CD4-positive, alpha-beta T cell treated with Interleukin-2 at 100 ng/mL for 4 hours (primary cell): ENCODE data around the gene IVD.

Experiments used
- DNase-seq: peaks from one replicate; pipeline ENCODE4 v3.0.0-alpha.2; 2020; ENCODE audit warnings: low spot score

The IVD gene

DNA sequence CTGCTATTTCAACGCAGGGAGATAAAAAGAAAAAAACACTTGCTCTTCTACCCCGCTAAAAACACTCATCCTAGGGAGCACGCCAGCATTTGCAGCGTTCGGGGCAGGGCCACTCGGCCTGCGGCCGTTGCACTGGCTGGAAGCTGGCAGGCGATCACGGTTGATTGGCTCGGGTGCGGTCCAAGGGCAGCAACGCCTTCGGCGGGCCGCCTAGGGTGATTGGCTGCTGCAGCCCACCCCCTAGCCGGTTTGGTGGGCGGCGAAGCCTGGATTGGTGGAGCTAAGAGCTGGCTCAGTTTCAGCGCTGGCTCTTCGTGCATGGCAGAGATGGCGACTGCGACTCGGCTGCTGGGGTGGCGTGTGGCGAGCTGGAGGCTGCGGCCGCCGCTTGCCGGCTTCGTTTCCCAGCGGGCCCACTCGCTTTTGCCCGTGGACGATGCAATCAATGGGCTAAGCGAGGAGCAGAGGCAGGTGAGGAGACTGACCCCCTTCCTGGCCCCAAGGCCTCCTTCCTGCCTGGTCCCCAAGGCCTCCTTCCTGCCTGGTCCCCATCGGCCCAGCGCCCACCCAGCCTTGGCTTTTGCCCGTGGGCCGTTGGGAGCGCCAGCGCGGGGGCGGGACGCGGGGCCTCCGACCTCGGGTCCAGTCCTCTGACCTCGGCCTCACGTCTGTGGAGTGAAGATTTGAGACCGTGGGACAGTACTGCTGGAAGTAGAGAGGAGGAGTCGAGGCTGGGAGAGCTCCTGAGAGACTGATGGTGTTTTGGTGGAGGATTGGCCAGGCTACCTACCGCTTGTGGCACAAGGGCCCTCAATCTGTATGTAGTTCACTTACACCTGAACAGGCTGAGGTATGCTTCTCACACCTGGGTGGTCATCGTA lies at the start of gene IVD:
Gene IVD, plus strand, starts transcription at position 295 of the 881 bp plus-strand sequence. Its CDS starts 33 bp downstream, at position 328.
- DNase-seq: peak; percentile 92

DNA sequence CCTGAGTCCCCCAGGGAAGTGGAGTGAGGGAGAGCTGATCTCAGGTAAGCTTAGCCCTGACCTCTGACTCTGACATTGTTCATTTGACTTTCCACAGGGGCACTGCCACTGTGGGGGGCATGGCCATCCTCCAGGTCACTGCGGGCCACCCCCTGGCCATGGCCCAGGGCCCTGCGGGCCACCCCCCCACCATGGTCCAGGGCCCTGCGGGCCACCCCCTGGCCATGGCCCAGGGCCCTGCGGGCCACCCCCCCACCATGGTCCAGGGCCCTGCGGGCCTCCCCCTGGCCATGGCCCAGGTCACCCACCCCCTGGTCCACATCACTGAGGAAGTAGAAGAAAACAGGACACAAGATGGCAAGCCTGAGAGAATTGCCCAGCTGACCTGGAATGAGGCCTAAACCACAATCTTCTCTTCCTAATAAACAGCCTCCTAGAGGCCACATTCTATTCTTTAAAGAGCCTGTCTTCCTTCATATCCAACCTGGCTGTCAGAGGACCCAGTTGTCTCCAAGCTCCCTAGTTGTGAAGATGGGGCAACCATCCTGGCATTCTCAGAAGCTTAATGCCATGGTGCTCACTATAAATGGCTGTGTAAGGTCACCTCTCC lies 49.5 kb upstream of the IVD start:
- no peak for DNase-seq

DNA sequence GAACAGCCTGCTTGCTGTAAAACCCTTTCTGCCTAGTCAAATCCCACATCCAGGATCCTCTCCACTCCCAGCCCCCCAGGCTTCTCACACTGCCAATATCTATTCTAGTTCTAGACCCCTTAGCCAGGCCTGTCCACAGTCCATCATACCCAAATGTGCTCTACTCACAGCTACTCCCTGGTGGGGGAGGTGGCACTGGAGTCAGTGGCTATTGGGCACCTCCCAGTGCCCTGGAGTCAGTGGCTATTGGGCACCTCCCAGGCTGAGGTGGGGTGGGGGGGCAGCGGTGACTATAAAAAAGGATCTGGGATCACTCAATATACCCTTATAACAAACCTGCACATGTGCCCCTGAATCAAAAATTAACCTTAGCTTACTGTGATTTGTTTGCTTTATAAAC lies 48.3 kb upstream of the IVD start:
- DNase-seq: no peak

DNA sequence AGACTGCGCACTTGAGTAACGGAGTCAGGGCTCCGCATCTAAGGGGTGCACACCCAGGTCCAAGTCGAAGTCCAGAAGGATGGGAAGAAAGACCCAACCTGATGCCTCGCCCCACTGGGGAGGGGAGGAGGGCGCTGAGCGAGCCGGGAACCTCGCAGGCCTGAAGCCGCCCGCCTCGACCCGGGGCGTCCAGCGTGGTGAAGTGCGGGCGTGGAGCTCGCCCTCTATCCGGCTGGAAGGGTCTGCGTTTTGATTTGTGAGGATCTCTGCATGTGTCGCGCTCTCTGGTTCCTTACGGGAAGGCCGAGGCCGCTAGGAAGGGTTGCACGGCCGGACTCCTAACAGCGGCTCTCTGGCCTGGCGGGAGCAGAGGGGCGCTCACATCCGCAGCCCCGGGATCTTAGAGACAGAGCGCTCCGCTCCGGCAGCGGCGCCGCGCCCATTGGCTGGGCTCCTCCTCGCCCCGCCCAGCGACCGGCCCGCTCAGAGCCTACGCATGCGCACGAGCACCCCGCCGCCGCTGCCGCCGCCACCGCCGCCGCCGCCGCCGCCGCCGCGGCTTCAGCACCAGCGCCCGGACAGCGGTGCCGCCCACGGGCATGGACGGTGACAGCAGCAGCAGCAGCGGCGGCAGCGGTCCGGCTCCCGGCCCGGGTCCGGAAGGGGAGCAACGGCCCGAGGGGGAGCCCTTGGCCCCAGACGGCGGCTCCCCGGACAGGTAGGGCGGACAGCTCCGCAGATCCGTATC lies 47.7 kb upstream of the IVD start, which contains the start of gene DISP2:
Gene DISP2, plus strand, starts transcription at position 497 of the 748 bp plus-strand sequence. Its CDS starts 103 bp downstream, at position 600.
- peak; percentile 88 for DNase-seq

DNA sequence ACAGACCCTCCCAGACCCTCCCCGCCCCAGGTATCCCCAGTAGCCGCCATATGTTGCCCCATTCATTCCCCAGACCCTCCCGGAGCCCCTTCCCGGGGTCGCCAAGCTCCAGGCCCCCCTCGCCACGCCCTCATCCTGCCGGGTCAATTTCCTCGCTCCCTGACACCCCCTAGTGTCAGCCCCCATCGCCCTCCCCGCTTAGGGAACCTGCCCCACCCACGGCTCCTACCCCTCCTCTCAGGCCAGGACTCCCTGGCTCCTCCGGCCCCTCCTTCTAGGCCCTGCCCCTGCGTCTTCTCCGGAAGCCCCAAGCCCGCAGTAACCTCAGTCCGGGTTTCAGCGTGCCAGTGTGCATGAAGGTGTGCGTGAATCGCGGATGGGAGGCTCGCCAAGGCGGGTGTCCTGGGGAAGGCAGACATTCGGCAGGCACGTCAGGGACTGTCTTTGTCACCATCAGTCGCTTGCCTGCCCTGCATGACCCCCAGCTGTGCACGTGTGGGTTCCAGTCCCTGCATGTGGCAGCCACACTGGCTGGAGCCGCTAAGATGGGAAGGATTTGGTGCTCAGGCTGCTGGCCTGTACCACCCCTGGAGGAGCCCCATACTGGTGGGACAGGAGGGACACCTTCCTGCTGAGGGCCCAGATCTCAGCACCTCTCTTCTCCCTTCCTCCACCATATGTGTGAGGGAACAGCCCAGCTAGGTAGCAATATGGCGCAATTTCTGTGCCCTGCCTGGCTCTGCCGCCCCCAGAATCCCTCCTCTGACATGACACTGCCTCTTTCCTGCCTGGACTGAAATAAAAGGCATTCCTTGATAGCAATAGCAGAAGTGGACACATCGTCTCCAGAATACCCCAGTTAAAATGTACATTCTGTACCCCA lies 46.9 kb upstream of the IVD start:
- peak; percentile 12 for DNase-seq

DNA sequence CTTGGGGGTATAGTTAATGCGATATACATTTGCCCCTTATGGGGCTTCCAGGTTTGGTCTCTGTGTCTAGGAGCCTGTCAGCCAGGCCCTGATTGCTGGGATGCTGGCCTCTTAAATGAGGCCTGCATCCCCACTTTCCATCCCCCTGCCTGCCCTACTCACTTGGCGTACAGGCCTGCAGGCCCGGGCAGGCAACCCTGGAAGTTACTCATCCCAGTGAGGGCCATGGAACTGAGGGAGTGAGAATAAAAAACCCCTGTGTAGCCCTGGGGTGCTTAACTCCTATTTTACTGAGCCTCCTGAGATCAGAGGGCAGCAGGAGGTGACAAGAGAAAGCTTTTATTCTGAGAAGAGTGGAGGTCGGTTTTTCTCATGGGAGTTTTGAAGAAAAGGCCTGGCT lies 45.6 kb upstream of the IVD start:
- DNase-seq: no peak

DNA sequence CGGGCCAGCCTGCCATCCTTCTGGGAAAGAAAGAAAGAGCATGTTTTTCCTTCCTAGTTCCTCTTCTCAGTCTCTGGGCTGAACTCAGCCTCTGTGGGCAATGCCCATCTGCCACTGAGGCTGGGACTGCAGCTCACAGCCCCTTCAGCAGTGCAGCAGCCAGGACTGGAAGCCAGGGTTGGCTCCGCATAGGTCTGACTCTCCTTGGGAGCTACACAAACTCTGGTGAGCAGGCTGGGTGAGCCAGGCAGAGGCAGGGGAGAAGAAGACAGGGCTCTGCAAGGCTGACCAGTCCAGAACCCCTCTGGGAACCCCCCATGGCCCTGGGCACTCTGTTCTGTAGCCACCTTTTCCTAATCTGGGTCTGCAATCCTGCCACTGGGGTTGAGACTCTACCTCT lies 44.0 kb upstream of the IVD start:
- DNase-seq: no peak

DNA sequence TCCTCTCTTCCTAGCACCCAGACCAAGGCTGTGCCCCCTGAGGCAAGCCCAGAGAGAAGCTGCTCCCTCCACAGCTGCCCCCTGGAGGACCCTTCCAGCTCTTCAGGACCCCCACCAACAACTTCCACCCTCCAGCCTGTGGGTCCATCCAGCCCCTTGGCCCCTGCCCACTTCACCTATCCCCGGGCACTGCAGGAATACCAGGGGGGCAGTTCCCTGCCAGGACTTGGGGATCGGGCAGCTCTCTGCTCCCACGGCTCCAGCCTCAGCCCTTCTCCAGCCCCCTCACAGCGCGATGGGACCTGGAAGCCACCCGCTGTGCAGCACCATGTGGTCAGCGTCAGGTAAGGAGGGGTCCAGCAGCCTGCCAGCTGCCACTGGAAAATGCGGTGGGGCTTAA lies 42.0 kb upstream of the IVD start:
- no peak for DNase-seq

DNA sequence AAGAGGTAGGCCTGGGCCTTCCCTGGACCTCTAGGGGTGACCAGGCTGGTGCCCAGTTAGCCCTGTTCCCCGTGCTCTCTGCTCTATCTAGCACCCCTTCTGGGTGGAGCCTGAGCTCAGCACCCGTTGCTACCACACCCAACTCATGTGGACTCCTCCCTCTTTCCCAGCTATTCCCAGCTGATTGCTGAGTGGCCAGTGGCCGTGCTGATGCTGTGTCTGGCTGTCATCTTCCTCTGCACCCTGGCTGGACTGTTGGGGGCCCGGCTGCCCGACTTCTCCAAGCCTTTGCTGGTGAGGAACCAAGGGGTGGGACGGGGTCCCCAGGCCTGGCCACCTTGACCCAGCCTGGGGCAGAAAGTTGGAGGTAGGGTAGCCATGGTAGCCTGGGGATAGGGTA lies 41.3 kb upstream of the IVD start:
- no peak for DNase-seq

DNA sequence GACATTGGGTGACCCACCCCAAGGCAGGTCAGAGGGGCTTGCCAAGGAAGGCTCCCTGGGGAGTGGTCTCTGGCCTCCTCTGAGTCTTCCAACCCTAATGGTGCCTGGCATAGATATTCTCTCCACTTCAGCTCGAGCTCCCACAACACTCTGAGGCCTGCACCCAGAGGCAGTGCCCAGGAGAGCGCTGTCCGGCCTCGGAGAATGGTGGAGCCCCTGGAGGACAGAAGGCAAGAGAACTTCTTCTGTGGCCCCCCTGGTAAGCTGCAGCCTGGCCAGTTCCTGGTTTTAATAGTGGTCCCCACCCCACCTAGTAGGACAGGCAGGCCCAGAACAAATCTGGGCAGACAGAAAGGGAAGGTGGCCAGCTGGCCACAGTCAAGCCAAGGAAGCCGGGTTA lies 40.6 kb upstream of the IVD start:
- DNase-seq: no peak

DNA sequence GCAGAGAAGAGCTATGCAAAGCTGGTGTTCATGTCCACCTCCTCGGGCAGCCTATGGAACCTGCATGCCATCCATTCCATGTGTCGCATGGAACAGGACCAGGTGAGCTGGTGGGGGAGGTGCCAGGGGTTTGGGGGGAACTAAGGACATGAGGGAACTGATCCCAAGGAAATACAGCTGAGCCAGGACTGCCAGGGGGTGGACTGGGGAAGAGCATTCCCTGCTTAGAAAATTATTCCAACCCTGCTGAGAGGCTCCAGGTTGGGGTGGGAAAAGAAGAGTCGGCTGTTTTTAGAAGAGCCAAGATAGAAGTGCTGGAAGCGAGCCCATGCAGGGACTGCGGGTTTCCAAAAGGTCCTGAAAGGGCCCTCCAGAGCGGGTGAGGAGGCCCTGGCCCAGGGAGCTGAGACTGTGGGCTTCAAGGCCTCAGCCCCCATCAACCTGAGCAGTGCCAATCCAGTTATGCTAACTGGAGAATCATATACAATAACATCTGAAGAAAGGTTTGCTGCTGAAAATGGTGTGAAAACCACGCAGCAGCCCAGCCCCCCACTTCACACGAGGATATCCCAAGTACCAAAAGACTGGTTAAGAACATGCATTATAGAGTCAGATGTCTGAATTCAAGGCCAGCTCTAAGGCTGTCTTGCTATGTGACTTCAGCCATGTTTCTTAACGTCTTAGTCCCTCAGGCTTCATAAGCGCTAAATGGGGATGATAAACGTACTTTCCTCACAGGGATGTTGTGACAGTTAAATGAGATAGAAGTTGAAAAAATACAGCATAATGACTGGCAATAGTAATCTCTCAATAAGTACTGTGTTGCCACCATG lies 39.8 kb upstream of the IVD start:
- DNase-seq: no peak

DNA sequence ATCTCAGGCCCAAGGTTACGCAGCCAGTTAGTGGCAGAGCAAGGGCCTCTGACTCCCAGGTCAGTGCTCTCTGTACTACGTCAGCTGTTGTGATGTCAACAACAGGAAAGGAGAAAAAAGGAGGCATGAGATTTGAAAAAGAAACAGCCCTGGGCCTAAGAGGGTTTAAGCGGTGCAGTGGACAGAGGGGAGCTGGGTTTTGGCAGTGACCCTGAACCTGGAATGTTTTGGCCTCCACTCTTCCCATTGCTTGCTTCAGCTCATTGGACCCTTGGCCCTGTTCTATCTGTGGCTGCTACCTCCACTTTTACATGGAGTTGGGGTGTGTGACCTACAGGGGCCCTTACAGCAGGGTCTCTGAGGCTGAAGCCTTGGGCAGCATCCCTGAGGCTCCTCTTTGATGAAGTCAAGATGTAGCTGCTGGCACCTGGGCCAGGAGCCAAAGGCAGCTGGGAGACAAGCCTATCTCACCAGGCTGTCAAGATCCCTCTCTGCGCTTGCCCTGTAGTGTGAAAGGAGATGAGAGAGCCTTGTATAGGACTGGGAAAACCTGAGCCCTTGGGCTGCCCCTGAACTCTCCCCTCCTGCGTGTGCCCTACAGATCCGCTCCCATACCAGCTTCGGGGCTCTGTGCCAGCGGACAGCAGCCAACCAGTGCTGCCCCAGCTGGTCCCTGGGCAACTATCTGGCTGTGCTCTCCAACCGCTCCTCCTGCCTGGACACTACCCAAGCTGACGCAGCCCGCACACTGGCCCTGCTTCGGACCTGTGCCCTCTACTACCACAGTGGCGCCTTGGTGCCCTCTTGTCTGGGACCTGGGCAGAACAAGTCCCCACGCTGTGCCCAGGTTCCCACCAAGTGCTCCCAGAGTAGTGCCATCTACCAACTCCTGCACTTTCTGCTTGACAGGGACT lies 38.9 kb upstream of the IVD start:
- DNase-seq: no peak

DNA sequence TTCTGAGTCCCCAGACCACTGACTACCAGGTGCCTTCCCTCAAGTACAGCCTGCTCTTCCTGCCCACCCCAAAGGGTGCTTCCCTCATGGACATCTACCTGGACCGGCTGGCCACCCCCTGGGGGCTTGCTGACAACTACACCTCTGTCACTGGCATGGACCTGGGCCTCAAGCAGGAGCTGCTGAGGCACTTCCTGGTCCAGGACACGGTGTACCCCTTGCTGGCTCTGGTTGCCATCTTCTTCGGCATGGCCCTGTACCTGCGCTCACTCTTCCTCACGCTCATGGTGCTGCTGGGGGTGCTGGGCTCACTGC lies 38.3 kb upstream of the IVD start:
- no peak for DNase-seq

DNA sequence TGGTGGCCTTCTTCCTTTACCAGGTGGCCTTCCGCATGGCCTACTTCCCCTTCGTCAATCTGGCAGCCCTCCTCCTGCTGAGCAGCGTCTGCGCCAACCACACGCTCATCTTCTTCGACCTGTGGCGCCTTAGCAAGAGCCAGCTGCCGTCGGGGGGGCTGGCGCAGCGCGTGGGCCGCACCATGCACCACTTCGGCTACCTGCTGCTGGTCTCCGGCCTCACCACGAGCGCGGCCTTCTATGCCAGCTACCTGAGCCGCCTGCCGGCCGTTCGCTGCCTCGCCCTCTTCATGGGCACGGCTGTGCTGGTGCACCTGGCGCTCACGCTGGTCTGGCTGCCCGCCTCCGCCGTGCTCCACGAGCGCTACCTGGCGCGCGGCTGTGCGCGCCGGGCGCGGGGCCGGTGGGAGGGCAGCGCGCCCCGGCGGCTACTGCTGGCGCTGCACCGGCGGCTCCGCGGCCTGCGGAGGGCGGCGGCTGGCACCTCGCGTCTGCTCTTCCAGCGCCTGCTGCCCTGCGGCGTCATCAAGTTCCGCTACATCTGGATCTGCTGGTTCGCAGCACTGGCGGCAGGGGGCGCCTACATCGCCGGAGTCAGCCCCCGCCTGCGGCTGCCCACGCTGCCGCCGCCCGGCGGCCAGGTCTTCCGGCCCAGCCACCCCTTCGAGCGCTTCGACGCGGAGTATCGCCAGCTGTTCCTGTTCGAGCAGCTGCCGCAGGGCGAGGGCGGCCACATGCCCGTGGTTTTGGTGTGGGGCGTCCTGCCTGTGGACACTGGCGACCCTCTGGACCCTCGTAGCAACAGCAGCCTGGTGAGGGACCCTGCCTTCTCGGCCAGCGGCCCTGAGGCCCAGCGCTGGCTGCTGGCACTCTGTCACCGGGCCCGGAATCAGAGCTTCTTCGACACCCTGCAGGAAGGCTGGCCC lies 37.6 kb upstream of the IVD start:
- DNase-seq: peak; percentile 92

DNA sequence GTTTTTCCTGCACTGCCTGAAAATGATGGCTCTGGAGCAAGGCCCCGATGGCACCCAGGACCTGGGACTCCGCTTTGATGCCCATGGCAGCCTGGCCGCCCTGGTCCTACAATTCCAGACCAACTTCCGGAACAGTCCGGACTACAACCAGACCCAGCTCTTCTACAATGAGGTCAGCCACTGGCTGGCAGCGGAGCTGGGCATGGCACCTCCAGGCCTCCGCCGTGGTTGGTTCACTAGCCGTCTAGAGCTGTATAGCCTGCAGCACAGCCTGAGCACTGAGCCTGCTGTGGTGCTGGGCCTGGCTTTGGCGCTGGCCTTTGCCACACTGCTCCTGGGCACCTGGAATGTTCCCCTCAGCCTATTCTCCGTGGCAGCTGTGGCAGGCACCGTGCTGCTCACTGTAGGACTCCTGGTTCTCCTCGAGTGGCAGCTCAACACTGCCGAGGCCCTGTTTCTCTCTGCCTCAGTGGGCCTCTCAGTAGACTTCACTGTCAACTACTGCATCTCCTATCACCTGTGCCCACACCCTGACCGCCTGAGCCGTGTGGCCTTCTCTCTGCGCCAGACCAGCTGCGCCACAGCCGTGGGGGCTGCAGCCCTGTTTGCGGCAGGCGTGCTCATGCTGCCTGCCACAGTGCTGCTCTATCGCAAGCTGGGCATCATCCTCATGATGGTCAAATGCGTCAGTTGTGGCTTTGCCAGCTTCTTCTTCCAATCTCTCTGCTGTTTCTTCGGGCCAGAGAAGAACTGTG lies 36.7 kb upstream of the IVD start:
- no peak for DNase-seq

DNA sequence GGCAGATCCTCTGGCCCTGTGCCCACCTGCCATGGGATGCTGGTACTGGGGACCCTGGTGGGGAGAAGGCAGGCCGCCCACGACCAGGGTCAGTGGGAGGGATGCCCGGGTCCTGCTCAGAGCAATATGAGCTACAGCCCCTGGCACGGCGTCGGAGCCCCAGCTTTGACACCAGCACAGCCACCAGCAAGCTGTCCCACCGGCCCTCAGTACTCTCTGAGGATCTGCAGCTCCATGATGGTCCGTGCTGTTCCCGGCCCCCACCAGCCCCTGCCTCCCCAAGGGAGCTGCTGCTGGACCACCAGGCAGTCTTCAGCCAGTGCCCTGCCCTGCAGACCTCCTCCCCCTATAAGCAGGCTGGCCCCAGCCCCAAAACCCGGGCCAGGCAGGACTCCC lies 36.1 kb upstream of the IVD start:
- no peak for DNase-seq

DNA sequence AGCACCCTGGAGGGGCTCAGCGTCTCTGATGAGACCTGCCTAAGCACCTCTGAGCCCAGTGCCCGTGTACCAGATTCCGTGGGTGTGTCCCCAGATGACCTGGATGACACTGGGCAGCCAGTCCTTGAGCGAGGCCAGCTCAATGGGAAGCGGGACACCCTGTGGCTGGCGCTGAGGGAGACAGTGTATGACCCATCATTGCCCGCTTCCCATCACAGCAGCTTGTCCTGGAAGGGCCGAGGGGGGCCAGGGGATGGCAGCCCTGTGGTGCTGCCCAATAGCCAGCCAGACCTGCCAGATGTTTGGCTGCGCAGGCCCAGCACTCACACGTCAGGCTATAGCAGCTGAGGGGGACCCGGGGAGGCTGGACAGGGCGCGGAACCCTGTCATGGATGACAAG lies 35.6 kb upstream of the IVD start:
- DNase-seq: no peak

DNA sequence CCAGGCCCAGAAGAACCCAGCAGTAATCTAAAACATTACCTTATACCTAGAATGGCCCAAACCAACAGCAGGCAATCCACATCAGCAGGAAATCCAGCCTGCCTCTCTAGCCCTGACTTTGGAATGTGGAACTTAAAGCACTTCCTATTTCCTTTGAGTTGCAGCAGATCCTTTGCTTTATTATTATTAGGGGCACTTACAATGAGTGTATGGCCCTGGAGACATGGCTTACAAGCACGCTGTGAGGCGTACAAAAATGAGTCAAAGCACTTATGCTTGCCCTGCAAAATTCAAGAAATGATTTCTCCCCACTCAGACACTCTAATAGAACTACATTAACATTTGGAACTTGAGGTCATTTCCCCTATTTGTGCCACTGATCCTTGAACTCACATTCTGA lies 32.6 kb upstream of the IVD start:
- DNase-seq: no peak
